CD14-positive monocyte (primary cell): ENCODE results near the gene RPL37. TPM values are rescaled to one million over a fixed set of nuclear protein-coding genes. Genes with fewer than 3 reads are reported as not detected.

Experiments
- DNase-seq, 3 donors: peaks; one replicate each; pipeline ENCODE4 v3.0.0-alpha.2; 2011 to 2022
- H2AFZ ChIP-seq: 2 replicates; pipeline ENCODE4 v1.6.0; 2012; ENCODE audit warnings: mild to moderate bottlenecking, low read depth, low read length, inconsistent platforms; ENCODE audit not compliant: insufficient read depth, poor library complexity, severe bottlenecking
- H3K27ac ChIP-seq, 2 donors: 1 replicate in 1 of 2; 2 replicates in 1 of 2; pipeline ENCODE4 v1.5.1; 2012 to 2013; ENCODE audit warnings: low read length in 2 of 2, control low read depth in 1 of 2, inconsistent platforms in 1 of 2, low read depth in 1 of 2, mild to moderate bottlenecking in 1 of 2
- H3K27me3 ChIP-seq, 2 donors: one replicate each; pipeline versions ENCODE4 v1.6.0 to v1.6.1; 2011 to 2013; ENCODE audit warnings: low read length in 2 of 2; ENCODE audit not compliant: control insufficient read depth in 2 of 2, insufficient read depth in 2 of 2
- H3K36me3 ChIP-seq, 2 donors: replicated peaks in 1 of 2; 1 replicate in 1 of 2; 2 replicates in 1 of 2; pipeline versions ENCODE4 v1.5.1 to v1.6.1; 2012 to 2013; ENCODE audit warnings: low read length in 2 of 2, control low read depth in 1 of 2, inconsistent platforms in 1 of 2, mild to moderate bottlenecking in 1 of 2; ENCODE audit not compliant: insufficient read depth in 2 of 2, control insufficient read depth in 1 of 2
- H3K4me1 ChIP-seq, 2 donors: 1 replicate in 1 of 2; 2 replicates in 1 of 2; pipeline versions ENCODE4 v1.5.1 to v1.6.1; 2012 to 2013; ENCODE audit warnings: low read length in 2 of 2, control low read depth in 1 of 2, inconsistent platforms in 1 of 2, mild to moderate bottlenecking in 1 of 2, moderate library complexity in 1 of 2; ENCODE audit not compliant: insufficient read depth in 2 of 2, control insufficient read depth in 1 of 2
- H3K4me2 ChIP-seq: replicated peaks from 2 replicates; pipeline ENCODE3; 2012; ENCODE audit warnings: low read length, moderate library complexity, mild to moderate bottlenecking; ENCODE audit not compliant: poor library complexity, severe bottlenecking; ENCODE audit errors: extremely low read depth
- H3K4me3 ChIP-seq, 3 experiments: fragments of 200-600 bp in 1 of 3; sonication (generic) in 1 of 3; replicated peaks in 1 of 3; 1 replicate in 2 of 3; 2 replicates in 1 of 3; pipeline ENCODE4 v1.5.1; 2011 to 2013; ENCODE audit warnings: low read length in 3 of 3, mild to moderate bottlenecking in 3 of 3, control low read depth in 2 of 3, low read depth in 2 of 3, inconsistent platforms in 1 of 3, moderate library complexity in 1 of 3
- H3K79me2 ChIP-seq: 2 replicates; pipeline ENCODE4 v1.6.0; 2012; ENCODE audit warnings: mild to moderate bottlenecking, control low read depth, inconsistent platforms, low read length, moderate library complexity; ENCODE audit not compliant: insufficient read depth
- H3K9ac ChIP-seq: 2 replicates; pipeline ENCODE4 v1.6.0; 2017; ENCODE audit warnings: low read length, mild to moderate bottlenecking; ENCODE audit not compliant: insufficient read depth, poor library complexity, severe bottlenecking
- H3K9me3 ChIP-seq, 2 donors: replicated peaks in 1 of 2; 1 replicate in 1 of 2; 2 replicates in 1 of 2; pipeline versions ENCODE4 v1.5.1 to v1.6.1; 2012 to 2013; ENCODE audit warnings: low read length in 2 of 2, control low read depth in 1 of 2; ENCODE audit not compliant: control insufficient read depth in 1 of 2, insufficient read depth in 1 of 2
- H4K20me1 ChIP-seq: 2 replicates; pipeline ENCODE4 v1.6.0; 2012; ENCODE audit warnings: mild to moderate bottlenecking, low read length, control low read depth, moderate library complexity; ENCODE audit not compliant: insufficient read depth
- H3K27ac Mint-ChIP-seq, 7 donors: one replicate each; pipeline ENCODE4 v1.8.0; 2020; ENCODE audit warnings: mild to moderate bottlenecking in 7 of 7, mixed read lengths in 7 of 7, moderate library complexity in 6 of 7, inconsistent platforms in 2 of 7
- H3K27me3 Mint-ChIP-seq, 3 donors: one replicate each; pipeline ENCODE4 v1.8.0; 2021 to 2022; ENCODE audit warnings: low read depth in 3 of 3, mild to moderate bottlenecking in 3 of 3, mixed read lengths in 3 of 3, moderate library complexity in 3 of 3, inconsistent platforms in 1 of 3
- H3K36me3 Mint-ChIP-seq, 2 donors: one replicate each; pipeline ENCODE4 v1.8.0; 2020; ENCODE audit warnings: mixed read lengths in 2 of 2, inconsistent platforms in 1 of 2, mild to moderate bottlenecking in 1 of 2
- H3K4me1 Mint-ChIP-seq: one replicate; pipeline ENCODE4 v1.8.0; 2020; ENCODE audit warnings: mild to moderate bottlenecking, mixed read lengths
- H3K4me3 Mint-ChIP-seq, 2 donors: one replicate each; pipeline ENCODE4 v1.8.0; 2020; ENCODE audit warnings: mild to moderate bottlenecking in 2 of 2, mixed read lengths in 2 of 2, moderate library complexity in 1 of 2
- H3K9me3 Mint-ChIP-seq, 7 donors: one replicate each; pipeline ENCODE4 v1.8.0; 2020 to 2022; ENCODE audit warnings: mixed read lengths in 7 of 7, mild to moderate bottlenecking in 6 of 7, moderate library complexity in 6 of 7, inconsistent platforms in 2 of 7
- CTCF ChIP-seq: fragments of 200-600 bp; IDR thresholded peaks from one replicate; pipeline ENCODE4 v1.8.0; 2022; ENCODE audit warnings: antibody characterized with exemption, mild to moderate bottlenecking
- WGBS: methylation state at CpG from one replicate; pipeline ENCODE4 v1.1.5; 2013; ENCODE audit warnings: missing lambda C conversion rate; ENCODE audit not compliant: insufficient coverage; 5-methylcytosine and 5-hydroxymethylcytosine counted together
- intact Hi-C, 2 donors: fragments of 100-400 bp; cut with micrococcal nuclease; formaldehyde crosslinking; loops; one replicate each; pipeline versions ENCODE4 v1.15.0 to v1.15.1; 2023
- polyA plus RNA-seq, 3 donors: library from polyadenylated mRNA; depleted of rRNA in 1 of 3; unstranded in 2 of 3; stranded (reverse) in 1 of 3; fragments of 300-500 nt in 2 of 3; fragments of >200 nt in 1 of 3; fragmentation: Illumina TruSeq in 2 of 3; gene quantifications; 1 replicate in 2 of 3; 2 replicates in 1 of 3; pipeline ENCODE4 v1.2.3, GENCODE V29; 2012 to 2021

Gene RPL37
- polyA plus RNA-seq, 3 donors = 87.9 to 813 (median 738) TPM

GRCh38 chr5:40834391-40834848 is 602 bp downstream of the RPL37 start:
- Mint-ChIP-seq H3K27ac (peak overlapping the region; percentile 96 to 99 (median 97)), H3K4me3 (peak overlapping the region; percentile 95 to 99), H3K36me3 (peaks cover 44 to 48% of the 10 kb centered on the region in 2 donors), H3K27me3 (peaks cover 0 to 2% (median 0%) of the 10 kb centered on the region in 3 donors), H3K9me3 (peaks cover 0 to 3% (median 0%) of the 10 kb centered on the region in 7 donors), H3K4me1 (peaks cover 44% of the 10 kb centered on the region)
- intact Hi-C loops = loop anchor here in 1 of 2 donors (10.0 kb wide), 2 partner anchors 80 to 1070 kb away; partner anchors contain the start of genes RIMOC1 and TTC33
- H3K4me2 ChIP-seq = peak overlapping the region; percentile 79
- DNase-seq = peak; percentile 24 to 32 (median 25)
- no peaks in the 10 kb centered on the region for H3K27me3 ChIP-seq
- peaks cover 46% of the 10 kb centered on the region for H4K20me1 ChIP-seq
- no peak for TF ChIP-seq CTCF
- H2AFZ ChIP-seq = peak overlapping the region; percentile 97
- H3K4me1 ChIP-seq = peaks cover 38 to 45% of the 10 kb centered on the region in 2 donors
- no peaks in the 10 kb centered on the region for H3K9me3 ChIP-seq
- H3K79me2 ChIP-seq = peaks cover 52% of the 10 kb centered on the region
- peak overlapping the region; percentile 89 for H3K9ac ChIP-seq
- peaks cover 43 to 48% of the 10 kb centered on the region in 2 donors for H3K36me3 ChIP-seq
- peak overlapping the region; percentile 92 to 96 for H3K27ac ChIP-seq
- WGBS = 0% methylated on average over 21 of the region's 21 CpGs
- H3K4me3 ChIP-seq = peak overlapping the region; percentile 86 to 99 (median 89)

GRCh38 chr5:40833712-40834229 is 1.3 kb downstream of the RPL37 start:
- Histone ChIP-seq H3K4me3 (peak overlapping the region; percentile 86 to 99 (median 89)), H2AFZ (peak overlapping the region; percentile 97), H3K4me2 (peak overlapping the region; percentile 79), H3K27ac (peak overlapping the region in 1 of 2 donors; percentile 96), H3K9me3 (no peaks in the 10 kb centered on the region), H4K20me1 (peaks cover 53% of the 10 kb centered on the region), H3K36me3 (peaks cover 48 to 54% of the 10 kb centered on the region in 2 donors), H3K4me1 (peaks cover 34 to 40% of the 10 kb centered on the region in 2 donors), H3K27me3 (no peaks in the 10 kb centered on the region), H3K9ac (peak overlapping the region; percentile 89), H3K79me2 (peaks cover 52% of the 10 kb centered on the region)
- Mint-ChIP-seq H3K4me1 (peaks cover 43% of the 10 kb centered on the region), H3K9me3 (peaks cover 0 to 3% (median 0%) of the 10 kb centered on the region in 7 donors), H3K27me3 (peaks cover 0 to 2% (median 0%) of the 10 kb centered on the region in 3 donors), H3K4me3 (peak overlapping the region; percentile 95 to 99), H3K36me3 (peaks cover 50 to 55% of the 10 kb centered on the region in 2 donors), H3K27ac (peak overlapping the region; percentile 96 to 99 (median 97))
- TF ChIP-seq CTCF = no peak
- intact Hi-C loops = loop anchor here in 1 of 2 donors (10.0 kb wide), 2 partner anchors 79 to 1071 kb away; partner anchors contain the start of genes RIMOC1 and TTC33
- DNase-seq = no peak
- 73% methylated on average over 13 of the region's 13 CpGs for WGBS
